GM06990 (cell line): ENCODE results near the gene KHDRBS2.

Source experiments
- DNase-seq: peaks from one replicate; pipeline ENCODE4 v3.0.0-alpha.2; 2011; ENCODE audit not compliant: insufficient read length; ENCODE audit errors: extremely low read depth
- H3K27me3 ChIP-seq: replicated peaks from 2 replicates; pipeline ENCODE4 v1.6.0; 2011; ENCODE audit warnings: low read length; ENCODE audit not compliant: control insufficient read depth, insufficient read depth
- H3K36me3 ChIP-seq: 2 replicates; pipeline ENCODE4 v1.5.1; 2011; ENCODE audit warnings: low read length; ENCODE audit not compliant: control insufficient read depth, insufficient read depth
- H3K4me3 ChIP-seq: replicated peaks from 2 replicates; pipeline ENCODE4 v1.5.1; 2011; ENCODE audit warnings: low read depth, mild to moderate bottlenecking, control low read depth, low read length
- CTCF ChIP-seq: IDR thresholded peaks from 2 replicates; pipeline ENCODE4 v1.5.1; 2011; ENCODE audit warnings: low read length, control low read depth, mild to moderate bottlenecking, inconsistent platforms; ENCODE audit not compliant: insufficient read depth, poor library complexity, severe bottlenecking

KHDRBS2 gene

GRCh38 chr6:62285612-62286469, at the start of gene KHDRBS2:
Gene KHDRBS2, minus strand, starts transcription at chr6:62286225.
- no peaks in the 10 kb centered on the region for H3K36me3 ChIP-seq
- DNase-seq: peak; percentile 71

GRCh38 chr6:62328607-62329006, 42.6 kb upstream of the KHDRBS2 start:
- Histone ChIP-seq H3K4me3 (no peak overlapping the region), H3K36me3 (no peaks in the 10 kb centered on the region), H3K27me3 (no peaks in the 10 kb centered on the region)
- no peak for DNase-seq
- TF ChIP-seq CTCF: no peak

More at GRCh38 chr6:62285612-62286469, at the start of gene KHDRBS2:
- peak within 1 kb of the TSS; percentile 38 for H3K4me3 ChIP-seq
- peaks cover 3% of the 10 kb centered on the region for H3K27me3 ChIP-seq
- no peak for TF ChIP-seq CTCF

GRCh38 chr6:62324834-62325233, 38.8 kb upstream of the KHDRBS2 start:
- no peak overlapping the region for H3K4me3 ChIP-seq
- no peaks in the 10 kb centered on the region for H3K36me3 ChIP-seq
- TF ChIP-seq CTCF: no peak
- DNase-seq: no peak
- H3K27me3 ChIP-seq: no peaks in the 10 kb centered on the region

GRCh38 chr6:62323818-62324431, 37.9 kb upstream of the KHDRBS2 start:
- TF ChIP-seq CTCF: no peak
- DNase-seq: no peak

GRCh38 chr6:62298745-62299392, 12.8 kb upstream of the KHDRBS2 start:
- Histone ChIP-seq H3K4me3 (no peak overlapping the region), H3K36me3 (no peaks in the 10 kb centered on the region), H3K27me3 (no peaks in the 10 kb centered on the region)
- TF ChIP-seq CTCF: no peak
- peak; percentile 33 for DNase-seq

More at GRCh38 chr6:62323818-62324431, 37.9 kb upstream of the KHDRBS2 start:
- no peak overlapping the region for H3K4me3 ChIP-seq
- no peaks in the 10 kb centered on the region for H3K27me3 ChIP-seq
- no peaks in the 10 kb centered on the region for H3K36me3 ChIP-seq
